Gastroesophageal sphincter (tissue), 3 donors: ENCODE data around the gene ARL13A.

Experiments
- CTCF ChIP-seq, 4 experiments: fragments of 200-600 bp in 2 of 4; fragments of 450-650 bp in 2 of 4; sonication (generic) in 1 of 4; IDR thresholded peaks; one replicate each; pipeline ENCODE4 v1.5.1; 2017 to 2019; ENCODE audit warnings: antibody characterized with exemption in 4 of 4, mild to moderate bottlenecking in 2 of 4, moderate library complexity in 2 of 4
- EP300 ChIP-seq: sonication (generic); formaldehyde crosslinking; IDR thresholded peaks from one replicate; pipeline ENCODE4 v1.6.1; 2017; ENCODE audit warnings: antibody characterized with exemption, mild to moderate bottlenecking
- POLR2A ChIP-seq, 2 donors: fragments of 450-650 bp; IDR thresholded peaks; one replicate each; pipeline ENCODE4 v1.6.1; 2017; ENCODE audit warnings: antibody characterized with exemption in 2 of 2, mild to moderate bottlenecking in 2 of 2, moderate library complexity in 1 of 2
- POLR2AphosphoS5 ChIP-seq: sonication (generic); formaldehyde crosslinking; IDR thresholded peaks from one replicate; pipeline ENCODE4 v1.6.1; 2017; ENCODE audit warnings: antibody characterized with exemption

- TF ChIP-seq CTCF (IDR thresholded peaks at IDR 0.05), result no peak
- no peak for TF ChIP-seq EP300
- TF ChIP-seq POLR2A (IDR thresholded peaks at IDR 0.05), result no peak
- no peak for TF ChIP-seq POLR2AphosphoS5
Observed at GRCh38 chrX:100990139-100990538, 20.6 kb downstream of the ARL13A start.
